Skin of body (tissue), 2 donors: ENCODE measurements around the gene NUP85. TPM values are rescaled to one million over a fixed set of nuclear protein-coding genes. Genes with fewer than 3 reads are reported as not detected.
A peak's percentile ranks its signal among the peaks of the same experiment; 100 is the strongest.
"Not testable (repeated sequence)": the region's sequence is repeated elsewhere in the genome, so short reads cannot be mapped to it uniquely, and the experiment has no call there.

Experiments
- DNase-seq: peaks from one replicate; lab custom pipeline; 2025; lab: John Stamatoyannopoulos, UW
- total RNA-seq: library from RNA; depleted of rRNA; stranded (reverse); fragments of >200 nt; gene quantifications from one replicate; pipeline ENCODE4 v1.2.3, GENCODE V29; 2014

NUP85 gene
- total RNA-seq, 1 donor from 2014 or later: 38.7 TPM

DNA sequence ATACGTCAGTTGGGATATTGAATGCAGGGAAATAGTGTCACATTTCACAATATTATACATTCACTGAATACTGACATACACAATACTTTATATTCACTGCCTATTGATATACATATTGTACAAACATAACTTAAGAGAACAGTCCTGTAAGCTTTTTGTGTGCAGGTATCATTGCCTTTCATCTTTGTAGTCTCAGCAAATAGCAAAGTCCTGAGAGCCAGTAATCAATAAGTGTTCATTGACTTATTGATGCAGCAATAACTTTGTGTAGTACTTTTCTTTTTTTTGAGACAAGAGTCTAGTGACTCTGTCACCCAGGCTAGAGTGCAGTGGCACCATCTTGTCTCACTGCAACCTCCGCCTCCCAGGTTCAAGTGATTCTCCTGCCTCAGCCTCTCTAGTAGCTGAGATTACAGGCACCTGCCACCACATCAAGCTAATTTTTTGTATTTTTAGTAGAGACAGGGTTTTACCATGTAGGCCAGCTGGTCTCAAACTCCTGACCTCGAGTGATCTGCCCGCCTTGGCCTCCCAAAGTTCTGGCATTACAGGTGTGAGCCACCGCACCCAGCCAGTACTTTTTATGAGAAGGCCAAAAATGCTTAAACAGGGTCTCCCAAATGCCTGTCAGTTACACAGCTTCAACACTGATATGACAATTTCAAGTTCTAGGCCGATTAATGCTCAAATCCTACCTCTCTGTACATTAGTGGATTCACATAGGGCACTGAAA, 5.4 kb upstream of the NUP85 start:
- DNase-seq: no peak

DNA sequence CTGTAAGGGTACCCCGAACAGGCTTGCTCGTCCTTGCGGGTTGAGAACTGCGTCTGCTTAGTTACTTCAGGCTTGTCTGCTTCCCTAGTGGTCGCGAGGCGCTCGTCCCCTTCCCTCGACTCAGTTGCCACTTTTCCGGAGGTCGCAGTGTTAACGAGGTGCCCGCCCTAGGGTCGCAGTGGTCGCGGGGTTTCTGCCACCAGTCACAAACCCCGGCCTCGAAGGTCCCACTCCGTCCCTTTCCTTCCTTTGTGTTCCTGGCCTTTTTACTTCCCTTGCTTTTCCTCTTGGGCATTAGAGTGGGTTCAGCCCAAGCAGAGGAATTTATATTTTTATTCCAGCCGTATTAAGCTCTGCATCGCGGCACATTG, 299 bp downstream of the NUP85 start:
- DNase-seq: no peak

DNA sequence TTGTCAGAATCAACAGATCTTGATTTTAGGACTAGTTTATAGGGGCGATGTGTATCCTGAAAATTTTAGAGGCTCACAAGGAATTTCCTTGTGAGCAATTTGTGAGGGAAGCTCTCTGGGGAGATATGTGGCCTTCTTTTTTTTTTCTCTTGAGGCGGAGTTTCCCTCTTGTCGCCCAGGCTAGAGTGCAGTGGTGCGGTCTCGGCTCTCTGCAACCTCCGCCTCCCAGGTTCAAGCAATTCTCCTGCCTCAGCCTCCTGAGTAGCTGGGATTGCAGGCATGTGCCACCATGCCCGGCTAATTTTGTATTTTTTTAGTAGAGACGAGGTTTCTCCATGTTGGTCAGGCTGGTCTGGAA, 1.6 kb downstream of the NUP85 start:
- DNase-seq: not testable (repeated sequence)

DNA sequence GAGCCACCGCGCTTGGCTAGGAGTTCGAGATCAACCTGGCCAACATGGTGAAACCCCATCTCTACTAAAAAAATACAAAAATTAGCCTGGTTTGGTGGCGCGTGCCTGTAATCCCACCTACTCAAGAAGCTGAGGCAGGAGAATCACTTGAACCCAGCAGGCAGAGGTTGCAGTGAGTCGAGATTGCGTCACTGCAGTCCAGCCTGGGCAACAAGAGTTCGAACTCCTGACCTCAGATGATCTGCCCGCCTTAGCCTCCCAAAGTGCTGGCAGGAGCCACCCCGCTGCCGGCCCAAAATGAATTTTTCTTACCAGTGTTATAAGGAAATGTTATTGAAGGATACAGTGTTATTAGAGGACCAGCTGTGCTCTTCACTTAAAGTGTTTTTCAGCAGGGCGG, 2.3 kb downstream of the NUP85 start:
- no peak for DNase-seq

DNA sequence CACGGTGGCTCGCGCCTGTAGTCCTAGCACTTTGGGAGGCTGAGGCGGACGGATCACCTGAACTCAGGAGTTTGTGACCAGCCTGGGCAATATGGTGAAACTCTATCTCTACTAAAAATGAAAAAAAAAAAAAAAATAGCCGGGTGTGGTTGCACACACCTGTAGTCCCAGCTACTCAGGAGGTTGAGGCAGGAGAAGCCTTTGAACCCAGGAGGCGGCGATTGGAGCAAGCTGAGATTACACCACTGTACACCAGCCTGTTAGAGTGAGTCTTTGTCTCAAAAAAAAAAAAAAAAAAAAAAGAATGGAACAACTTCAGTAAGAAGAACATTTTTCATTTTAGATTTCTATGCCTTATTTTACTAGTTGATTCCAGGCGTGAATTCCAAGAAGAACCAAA, 2.7 kb downstream of the NUP85 start:
- no peak for DNase-seq

DNA sequence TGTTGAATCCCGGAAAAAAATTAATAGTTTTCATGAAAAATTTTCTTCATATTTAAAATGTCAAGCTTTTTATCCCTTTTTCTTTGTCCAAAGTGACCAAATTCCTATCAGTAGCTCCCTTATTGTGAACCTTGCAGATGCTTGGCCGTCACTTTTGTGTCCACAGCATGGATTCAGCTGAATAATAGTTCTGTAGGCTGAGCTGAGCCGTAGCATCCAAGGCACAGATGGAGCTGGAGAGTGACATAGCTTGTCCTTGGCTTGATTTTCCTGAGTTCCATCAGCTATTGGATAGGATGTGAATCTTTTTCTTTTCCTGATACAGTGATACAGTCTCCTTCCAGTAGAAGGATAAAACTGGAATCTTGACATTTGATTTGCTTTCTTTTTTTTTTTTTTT, 3.6 kb downstream of the NUP85 start:
- no peak for DNase-seq

DNA sequence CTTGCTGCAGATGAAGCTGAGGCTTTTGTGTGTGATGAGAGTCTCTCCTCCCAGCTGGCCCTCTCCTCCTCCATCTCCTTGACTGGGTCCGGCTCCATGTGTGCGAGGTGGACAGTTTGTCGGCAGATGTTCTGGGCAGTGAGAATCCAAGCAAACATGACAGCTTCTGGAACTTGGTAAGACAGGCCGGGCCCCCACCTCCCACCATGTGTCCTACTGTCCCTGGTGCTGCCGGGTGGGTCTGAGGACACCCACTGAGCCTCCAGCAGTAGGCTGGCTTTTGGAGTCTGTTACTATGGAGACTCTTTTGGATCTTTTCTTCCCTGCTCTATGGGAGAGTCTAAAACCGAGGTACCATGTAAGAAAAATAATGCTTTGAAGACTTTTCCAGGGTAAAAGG, 12.7 kb downstream of the NUP85 start:
- no peak for DNase-seq

DNA sequence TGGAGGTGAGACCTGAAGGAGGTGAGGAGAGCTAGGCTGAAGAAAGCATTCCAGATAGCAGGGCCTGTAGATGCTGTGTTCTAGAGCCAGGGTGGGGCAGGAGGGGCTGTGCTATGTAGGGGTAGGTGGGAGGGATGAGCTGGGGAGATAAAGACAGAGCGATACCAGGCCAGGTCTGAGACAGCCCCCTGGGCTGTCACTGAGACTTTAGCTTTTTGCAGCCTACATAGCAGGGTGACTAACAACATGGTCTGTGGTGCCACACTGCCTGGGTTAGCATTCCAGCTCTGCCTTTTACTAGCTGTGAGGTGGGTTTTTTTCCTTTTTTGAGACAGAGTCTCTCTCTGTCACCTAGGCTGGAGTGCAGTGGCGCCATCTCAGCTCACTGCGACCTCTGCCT, 14.3 kb downstream of the NUP85 start:
- DNase-seq: no peak

DNA sequence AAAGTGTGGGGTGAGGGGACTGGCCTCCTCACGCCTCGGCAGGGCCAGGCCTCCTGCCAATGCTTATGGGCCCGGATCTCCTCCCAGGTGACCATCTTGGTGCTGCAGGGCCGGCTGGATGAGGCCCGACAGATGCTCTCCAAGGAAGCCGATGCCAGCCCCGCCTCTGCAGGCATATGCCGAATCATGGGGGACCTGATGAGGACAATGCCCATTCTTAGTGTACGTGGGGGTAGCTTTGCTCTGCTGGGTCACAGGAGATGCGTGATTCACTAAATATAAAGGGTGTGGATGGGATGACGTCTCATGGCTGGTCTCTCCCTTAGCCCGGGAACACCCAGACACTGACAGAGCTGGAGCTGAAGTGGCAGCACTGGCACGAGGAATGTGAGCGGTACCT, 19.5 kb downstream of the NUP85 start:
- no peak for DNase-seq

DNA sequence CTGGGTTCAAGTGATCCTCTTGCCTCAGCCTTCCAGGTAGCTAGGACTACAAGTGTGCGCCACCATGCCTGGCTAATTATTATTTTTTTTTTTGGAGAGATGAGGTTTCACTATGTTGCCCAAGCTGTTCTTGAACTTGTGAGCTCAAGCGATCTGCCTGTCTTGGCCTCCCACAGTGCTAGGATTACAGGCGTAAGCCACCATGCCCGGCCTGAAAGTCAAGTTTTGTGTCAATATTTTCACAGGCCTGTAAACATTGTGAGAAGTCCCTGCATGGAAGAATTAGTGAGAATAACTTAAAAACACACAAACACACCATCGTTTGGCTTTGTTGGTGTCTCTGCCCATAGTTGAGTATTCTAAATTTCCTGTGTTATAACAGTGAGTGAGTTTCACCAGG, 22.2 kb downstream of the NUP85 start:
- no peak for DNase-seq

DNA sequence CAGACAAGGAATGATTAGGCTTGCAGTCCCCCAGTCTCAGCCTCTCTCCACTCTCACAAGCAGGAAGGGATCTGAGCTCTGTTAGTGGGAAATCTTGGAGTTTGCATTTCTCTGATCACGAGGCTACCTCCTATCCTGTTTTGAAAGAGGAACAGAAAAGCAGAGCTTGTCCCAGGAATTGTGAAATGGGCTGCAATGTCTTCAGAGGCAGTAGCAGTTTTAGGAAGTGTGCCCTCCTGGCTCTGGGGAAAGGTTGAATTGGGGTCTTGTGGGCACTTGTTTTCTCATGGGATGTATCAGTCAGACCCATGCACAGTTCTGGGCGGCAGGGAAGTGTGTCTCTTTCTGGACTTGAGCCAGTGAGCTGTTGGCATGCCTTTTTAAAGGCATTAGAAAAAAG, 22.8 kb downstream of the NUP85 start:
- peak; percentile 22 for DNase-seq

DNA sequence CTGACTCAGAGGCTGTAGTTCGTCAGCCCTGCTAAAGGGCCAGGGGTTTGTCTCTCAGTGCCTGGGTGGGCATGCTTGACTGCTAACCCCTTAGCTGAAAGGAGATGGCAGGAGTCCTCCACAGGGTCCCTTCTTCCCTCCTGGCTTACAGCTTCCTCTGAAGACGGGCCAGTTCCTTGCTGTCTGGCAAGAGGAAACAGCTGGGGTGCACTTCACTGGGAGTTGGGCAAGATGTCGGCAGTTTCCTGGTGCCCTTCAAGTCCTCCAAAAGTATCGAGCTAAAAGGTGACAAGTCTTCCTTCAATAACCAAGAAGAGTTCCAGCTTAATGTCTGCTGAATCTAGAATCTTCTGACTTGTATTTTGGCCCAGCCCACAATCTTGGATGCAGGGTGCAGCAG, 23.4 kb downstream of the NUP85 start:
- no peak for DNase-seq

DNA sequence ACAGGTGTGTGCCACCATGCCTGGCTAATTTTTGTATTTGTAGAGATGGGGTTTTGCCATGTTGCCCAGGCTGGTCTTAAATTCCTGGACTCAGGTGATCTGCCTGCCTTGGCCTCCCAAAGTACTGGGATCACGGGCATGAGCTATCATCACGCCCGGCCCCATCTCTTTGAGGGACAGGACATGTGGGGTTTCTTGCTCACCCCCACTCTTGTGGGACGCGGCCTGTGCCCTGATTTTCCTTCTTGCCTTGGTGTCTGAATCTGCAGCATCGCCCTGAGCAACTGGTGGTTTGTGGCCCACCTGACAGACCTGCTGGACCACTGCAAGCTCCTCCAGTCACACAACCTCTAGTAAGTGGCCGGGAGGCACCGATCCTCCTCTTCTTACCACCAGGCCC, 25.6 kb downstream of the NUP85 start:
- DNase-seq: no peak

DNA sequence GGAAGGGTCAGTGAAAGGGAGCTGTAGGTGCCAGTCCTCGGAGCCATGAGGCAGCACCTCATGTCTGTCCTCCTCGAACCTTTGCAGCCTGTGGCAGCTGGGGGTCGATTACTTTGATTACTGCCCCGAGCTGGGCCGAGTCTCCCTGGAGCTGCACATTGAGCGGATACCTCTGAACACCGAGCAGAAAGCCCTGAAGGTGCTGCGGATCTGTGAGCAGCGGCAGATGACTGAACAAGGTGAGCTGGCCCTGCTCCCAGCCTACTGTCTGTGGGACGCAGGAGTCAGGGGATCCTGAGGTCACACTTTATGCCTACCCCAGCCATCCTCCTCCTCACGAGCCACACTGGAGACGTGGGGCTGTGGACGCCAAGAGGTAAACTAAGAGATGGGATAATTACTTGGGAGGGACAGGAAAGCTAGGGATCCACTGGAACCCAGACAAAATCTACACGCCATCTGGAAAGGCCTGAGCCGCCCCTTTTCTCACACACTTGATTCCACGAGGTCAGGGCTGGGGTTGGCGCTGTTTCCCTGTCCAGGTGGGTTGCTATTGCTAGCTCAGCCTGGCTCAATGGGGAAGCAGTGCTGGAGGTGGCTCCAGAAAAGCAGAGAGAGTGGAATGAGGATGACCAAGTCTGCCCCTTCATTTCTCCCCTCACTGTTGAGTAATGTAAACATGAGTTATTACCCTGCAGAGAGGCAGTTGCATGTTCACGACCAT, 26.4 kb downstream of the NUP85 start:
- DNase-seq: no peak

DNA sequence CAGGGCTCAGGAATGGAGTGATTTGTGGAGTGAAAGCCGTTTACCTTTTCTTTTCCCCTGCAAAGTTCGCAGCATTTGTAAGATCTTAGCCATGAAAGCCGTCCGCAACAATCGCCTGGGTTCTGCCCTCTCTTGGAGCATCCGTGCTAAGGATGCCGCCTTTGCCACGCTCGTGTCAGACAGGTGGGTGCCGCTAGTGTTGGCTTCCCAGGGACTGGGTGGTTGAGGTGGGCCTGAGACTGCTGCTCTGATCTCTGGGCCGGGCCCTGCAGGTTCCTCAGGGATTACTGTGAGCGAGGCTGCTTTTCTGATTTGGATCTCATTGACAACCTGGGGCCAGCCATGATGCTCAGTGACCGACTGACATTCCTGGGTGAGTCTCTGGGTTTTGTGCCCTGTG, 27.3 kb downstream of the NUP85 start:
- DNase-seq: no peak

DNA sequence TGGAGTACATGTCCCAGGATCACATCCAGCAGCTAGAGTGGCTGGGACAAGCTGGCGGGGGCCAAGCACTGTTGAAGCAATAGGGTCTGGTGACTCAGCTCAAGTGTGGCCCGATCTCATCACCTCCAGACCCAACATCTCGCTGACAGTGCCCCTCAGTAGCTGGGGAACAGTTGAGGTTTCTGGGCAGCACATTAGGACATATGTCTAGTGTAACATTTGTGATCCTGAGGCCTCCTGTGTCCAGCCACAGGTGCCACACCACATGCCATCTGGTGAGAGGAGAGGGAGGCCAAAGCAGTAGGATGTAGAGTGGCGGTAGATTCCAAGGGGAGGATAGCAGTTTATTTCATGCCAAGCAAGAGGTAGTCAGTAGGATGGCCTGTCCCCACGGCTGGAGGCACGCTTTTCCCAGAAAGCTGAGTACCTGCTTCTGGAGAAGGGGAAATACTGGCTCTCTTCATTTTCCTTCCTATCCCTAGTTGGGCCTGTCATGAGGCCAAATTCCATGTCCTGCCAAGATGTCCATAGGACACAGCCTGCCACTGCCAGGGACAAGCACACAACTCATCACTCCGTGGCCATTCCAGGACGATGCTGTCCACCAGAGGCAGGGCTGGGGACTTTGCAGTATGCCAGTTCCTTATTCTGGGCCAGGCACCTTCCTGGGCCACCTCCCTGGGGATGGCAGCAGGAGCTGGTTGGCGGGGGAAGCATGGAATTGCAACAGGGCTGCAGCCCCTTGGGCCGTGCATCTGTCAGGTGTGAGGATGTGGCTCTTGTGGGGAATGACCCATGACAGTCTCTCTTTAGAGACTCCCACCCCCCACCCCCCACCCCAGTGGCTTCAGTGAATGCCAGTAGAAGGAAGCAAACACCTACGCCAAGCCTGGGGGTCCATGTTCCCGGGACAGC, 31.9 kb downstream of the NUP85 start:
- DNase-seq: no peak

DNA sequence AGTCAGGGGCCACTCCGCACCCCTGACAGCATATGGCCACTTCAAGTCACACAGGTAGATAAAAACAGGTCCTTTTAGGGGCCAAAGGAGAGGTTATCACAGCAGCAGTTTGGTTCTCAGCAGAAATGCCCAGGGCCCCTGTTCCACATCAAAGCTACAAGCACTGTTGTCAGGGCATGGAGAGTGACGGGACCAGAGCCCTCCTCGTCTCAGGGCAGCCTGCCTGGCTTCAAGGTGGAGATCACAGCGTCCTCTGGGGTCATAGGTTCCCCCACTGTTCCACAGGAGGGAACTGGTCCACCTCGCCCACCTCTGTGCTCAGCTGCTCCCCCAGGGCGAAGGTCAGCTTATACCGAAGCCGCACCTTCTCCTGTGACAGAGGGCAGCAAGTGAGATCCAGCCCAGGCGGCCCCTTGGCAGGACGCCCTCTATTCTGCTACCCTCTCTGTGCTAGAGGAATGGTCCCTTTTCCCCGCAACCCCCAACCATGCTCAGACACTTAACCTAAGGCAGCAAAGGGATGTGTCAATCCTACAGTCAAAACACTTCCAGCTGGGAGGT, 32.6 kb downstream of the NUP85 start:
- no peak for DNase-seq

DNA sequence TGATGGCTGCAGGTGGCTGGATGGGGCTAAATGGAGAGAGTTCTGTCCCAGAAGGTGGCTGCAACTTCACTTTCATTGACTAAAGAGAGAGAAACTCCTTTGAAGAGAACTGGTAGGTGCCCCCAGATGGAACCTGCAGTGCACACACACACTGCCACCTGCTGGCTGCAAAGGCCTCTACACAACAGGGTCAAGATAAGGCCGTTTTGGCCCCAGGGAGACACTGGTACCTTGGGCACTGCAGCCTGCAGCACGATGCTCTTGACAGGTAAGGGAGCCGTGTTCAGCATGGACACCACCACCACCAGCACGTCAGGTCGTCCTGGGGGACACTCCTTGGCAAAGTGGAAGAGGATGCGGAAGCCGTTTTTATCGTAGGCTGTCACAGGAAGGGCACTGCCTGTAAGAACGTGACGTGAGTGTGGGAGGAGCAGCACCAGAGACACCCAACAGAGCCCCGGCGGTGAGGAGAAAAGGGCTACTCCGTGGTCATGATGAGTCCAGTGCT, 33.3 kb downstream of the NUP85 start:
- no peak for DNase-seq

DNA sequence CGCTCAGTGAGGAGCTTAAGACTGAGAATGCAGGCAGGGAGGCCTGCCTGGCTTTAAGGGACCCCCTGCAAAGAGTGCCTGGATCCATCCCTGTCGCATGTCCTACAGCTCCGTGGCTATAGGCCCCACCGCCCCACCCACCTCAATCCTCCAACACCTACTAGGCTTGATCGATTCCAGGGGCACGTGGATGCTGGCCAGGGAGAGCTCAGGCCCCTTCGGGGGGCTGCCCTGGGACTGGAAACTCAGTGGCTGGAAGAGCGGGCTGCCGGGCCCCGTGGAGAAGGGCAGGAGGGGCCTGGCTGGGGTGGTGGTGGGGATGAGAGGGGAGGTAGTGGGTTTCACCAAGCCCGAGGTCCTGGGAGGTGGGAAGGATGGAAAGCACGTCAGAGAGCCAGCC, 33.7 kb downstream of the NUP85 start:
- no peak for DNase-seq

DNA sequence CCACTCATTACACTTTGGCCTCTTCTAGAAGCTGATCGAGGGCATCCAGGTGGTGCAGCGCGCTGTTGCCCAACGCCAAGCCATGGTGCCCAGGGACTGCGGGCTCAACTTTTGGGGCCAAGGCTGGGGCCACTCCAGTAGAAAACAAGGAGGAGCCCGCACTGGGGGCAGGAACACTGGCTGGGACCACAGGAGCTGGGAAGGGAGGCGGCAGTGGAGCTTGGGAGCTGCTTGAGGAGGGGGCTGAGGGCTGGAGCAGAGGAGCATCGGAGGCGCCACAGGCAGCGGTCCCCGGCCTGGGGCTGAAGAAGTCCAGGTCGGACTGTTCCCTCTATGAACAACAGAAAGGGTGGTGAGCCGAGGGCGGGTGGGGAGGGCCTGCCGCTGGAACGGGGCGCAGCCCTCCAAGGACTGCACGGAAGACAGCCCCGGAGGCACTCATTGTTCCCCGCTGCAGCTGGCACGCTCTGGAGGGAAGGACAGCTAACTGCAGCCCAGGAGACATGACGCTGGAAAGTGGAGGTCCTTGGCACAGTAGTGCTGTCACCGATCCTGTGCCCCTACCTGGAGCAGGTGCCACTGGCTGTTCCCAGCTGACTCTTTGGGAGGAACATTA, 34.4 kb downstream of the NUP85 start:
- no peak for DNase-seq

DNA sequence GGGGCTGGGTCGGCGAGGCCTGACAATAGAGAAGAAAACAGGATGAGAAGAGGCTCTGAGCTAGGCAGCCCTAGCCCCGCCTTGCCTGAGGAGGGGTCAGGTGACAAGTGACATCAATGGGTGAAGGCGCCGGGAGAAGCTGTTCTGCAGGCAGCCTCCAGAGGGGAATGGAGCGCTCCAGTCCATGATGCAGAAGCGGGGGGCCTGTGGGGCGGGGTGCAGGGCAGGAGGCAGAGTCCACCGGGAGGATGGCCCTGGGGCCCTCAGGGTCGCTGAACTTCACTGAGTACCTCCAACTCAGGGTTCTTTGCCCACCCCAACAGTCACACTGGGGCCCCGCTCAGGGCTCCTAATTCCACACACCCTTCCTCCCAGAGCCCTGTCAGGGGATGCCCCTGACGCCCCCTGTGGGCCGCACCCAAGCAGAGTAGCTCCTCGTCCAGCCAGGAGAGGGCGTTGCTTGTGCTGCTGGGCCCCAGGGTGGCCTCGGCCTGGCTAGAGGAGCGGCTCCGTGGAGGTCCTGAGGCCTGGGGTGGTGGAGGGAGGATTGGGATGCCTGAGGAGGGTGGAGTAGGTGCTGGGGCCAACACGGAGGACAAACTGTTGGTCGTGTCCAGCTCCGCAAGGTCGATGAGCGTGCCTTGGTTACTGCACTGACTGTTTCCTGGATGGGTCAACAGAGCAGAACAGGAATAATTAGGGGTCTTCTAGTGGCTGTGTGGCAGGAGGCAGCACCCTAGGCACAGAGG, 35.1 kb downstream of the NUP85 start:
- no peak for DNase-seq
